Measurements from ENCODE around the gene ZSCAN9. TPM values are rescaled to one million over a fixed set of nuclear protein-coding genes. Genes with fewer than 3 reads are reported as not detected.

Gene ZSCAN9
- total and polyA plus RNA-seq, 11 donors, result 5.8 to 12.6 (median 7.9) TPM

DNA sequence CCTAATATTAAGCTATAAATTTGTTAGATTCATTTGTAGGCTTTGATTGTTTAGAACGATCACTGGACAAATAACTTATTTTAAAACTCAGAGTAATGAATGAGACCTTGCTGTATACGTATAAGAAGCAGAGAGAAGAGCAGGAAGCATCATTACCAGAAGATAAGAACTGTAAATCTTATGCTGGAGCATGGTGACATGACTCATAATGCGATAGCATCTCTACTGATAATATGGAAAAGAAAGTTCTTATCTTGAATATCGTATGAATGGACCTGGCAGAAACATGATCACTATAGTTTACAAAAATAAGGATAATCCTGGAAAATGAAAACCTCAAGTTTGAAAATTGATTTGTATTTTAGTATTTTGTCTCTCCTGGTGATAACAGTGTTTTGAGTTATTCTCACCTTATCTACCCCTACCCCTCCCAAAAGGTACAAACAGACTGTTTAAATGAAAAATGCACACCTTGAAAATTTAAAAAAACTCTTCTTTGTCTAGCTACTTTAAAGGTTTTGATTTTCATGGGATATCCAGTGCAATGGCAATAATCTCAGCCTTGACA is 39.8 kb downstream of the ZSCAN9 start:
- intact Hi-C loops (cut with DNase I), result loop anchor here in 5 of 10 donors (5.0 kb wide), 5 partner anchors 67 to 128 kb away; partner anchors contain the start of genes ZSCAN31 (in 3 of the 5) and ZKSCAN8 (in 1 of the 5)
- TF ChIP-seq, protein P1, sequence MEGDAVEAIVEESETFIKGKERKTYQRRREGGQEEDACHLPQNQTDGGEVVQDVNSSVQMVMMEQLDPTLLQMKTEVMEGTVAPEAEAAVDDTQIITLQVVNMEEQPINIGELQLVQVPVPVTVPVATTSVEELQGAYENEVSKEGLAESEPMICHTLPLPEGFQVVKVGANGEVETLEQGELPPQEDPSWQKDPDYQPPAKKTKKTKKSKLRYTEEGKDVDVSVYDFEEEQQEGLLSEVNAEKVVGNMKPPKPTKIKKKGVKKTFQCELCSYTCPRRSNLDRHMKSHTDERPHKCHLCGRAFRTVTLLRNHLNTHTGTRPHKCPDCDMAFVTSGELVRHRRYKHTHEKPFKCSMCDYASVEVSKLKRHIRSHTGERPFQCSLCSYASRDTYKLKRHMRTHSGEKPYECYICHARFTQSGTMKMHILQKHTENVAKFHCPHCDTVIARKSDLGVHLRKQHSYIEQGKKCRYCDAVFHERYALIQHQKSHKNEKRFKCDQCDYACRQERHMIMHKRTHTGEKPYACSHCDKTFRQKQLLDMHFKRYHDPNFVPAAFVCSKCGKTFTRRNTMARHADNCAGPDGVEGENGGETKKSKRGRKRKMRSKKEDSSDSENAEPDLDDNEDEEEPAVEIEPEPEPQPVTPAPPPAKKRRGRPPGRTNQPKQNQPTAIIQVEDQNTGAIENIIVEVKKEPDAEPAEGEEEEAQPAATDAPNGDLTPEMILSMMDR (IDR thresholded peaks at IDR 0.05), result no peak
- TF ChIP-seq POLR2A (IDR thresholded peaks at IDR 0.05), result no peak
- H3K4me1 ChIP-seq, result peaks cover 0 to 34% (median 12%) of the 10 kb centered on the region in 12 donors

DNA sequence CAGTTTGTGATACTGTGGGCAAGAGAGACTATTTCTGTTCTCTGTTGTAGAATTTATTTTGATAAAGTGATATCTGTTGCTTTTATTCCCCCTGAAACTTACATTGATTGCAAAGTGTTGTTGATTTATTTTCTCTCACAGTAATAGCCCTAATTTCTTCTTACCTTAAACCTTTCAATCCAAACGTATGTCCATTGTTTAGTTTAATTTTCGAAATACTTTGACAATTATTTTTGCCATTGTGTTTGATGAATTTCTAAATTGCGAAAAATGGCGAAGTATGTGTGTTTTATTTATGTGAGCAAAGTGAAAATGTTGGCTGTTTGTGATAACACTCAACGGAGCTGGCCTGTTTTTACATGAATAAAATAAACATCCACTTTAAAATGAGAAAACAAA is 41.5 kb downstream of the ZSCAN9 start:
- Histone ChIP-seq H3K9me3 (no peaks in the 10 kb centered on the region), H3K27me3 (no peaks in the 10 kb centered on the region), H3K4me1 (peaks cover 0 to 35% (median 12%) of the 10 kb centered on the region in 12 donors), H3K4me3 (peak overlapping the region; percentile 29 to 88 (median 76)), H3K36me3 (peaks cover 0 to 6% (median 0%) of the 10 kb centered on the region in 9 donors), H3K27ac (peak overlapping the region; percentile 45 to 93 (median 87))
- 11 to 23% (median 15%) methylated on average over 5 of the region's 5 CpGs for WGBS, 4 donors
- no peak for TF ChIP-seq POLR2A (IDR thresholded peaks at IDR 0.05)
- TF ChIP-seq, protein P1 (IDR thresholded peaks at IDR 0.05), result no peak
- no peak for DNase-seq
- intact Hi-C loops (cut with DNase I), result loop anchor here in 5 of 10 donors (5.0 kb wide), 5 partner anchors 66 to 129 kb away; partner anchors contain the start of genes ZSCAN31 (in 3 of the 5) and ZKSCAN8 (in 1 of the 5)
- no peak for ATAC-seq

More for the DNA sequence above, 39.8 kb downstream of the ZSCAN9 start:
- ATAC-seq (no peak), DNase-seq (no peak)
- H3K4me3 ChIP-seq, result no peak overlapping the region
- 59 to 65% (median 63%) methylated on average over 4 of the region's 4 CpGs for WGBS, 4 donors
- no peak overlapping the region for H3K27ac ChIP-seq
- H3K36me3 ChIP-seq, result no peaks in the 10 kb centered on the region
- no peaks in the 10 kb centered on the region for H3K27me3 ChIP-seq
- H3K9me3 ChIP-seq, result peaks cover 0 to 16% (median 5%) of the 10 kb centered on the region in 12 donors

DNA sequence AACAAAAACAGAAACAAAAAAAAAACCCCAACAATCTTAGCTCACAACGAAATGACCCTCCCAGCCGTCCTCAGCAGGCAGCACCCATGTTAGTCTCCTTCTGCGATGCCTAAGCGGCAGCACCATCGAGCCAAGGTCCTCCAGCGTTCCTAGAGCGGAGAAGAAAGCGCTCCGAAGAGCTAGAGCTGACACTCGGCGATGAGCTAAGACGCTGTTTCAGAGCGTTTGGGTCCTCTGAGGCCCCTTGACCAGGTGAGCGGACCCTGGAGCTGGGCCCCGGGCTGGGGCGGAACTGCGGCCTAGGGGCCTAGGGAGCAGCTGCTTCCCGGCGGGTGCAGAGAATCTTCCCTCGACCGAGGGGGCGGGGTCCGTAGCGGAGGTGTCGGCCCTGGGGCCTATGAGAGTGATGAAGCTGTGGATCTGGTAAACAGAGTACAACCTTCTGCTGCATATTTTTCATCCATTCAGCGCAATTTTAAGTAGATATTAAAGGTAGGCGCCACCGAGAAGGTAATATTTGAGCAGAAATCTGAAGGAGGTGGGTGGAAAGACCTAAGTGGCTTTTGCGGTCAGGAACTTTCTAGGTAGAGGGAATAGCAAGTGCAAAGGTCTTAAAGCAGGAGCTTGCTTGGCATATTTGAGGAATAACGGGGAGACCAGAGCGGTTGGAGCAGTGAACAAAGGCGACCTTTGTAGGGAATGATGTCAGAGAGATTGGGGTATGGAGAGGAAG is 42.1 kb downstream of the ZSCAN9 start, which contains the start of gene ZSCAN26:
ZSCAN26 (plus strand) TSS at position 182 of the 733 bp plus-strand sequence. CDS start 4,777 bp downstream, outside the sequence.
- H3K9me3 ChIP-seq, result no peaks in the 10 kb centered on the region
- no peaks in the 10 kb centered on the region for H3K27me3 ChIP-seq
- ATAC-seq (peak; percentile 92 to 99 (median 98)), DNase-seq (peak; percentile 79 to 88 (median 87))
- peaks cover 0 to 12% (median 4%) of the 10 kb centered on the region in 9 donors for H3K36me3 ChIP-seq
- H3K4me3 ChIP-seq, result peak within 1 kb of the TSS; percentile 29 to 88 (median 76)
- intact Hi-C loops (cut with DNase I), result loop anchor here in 5 of 10 donors (5.0 kb wide), 5 partner anchors 65 to 130 kb away; partner anchors contain the start of genes ZSCAN31 (in 3 of the 5) and ZKSCAN8 (in 1 of the 5)
- peak within 1 kb of the TSS; percentile 45 to 93 (median 87) for H3K27ac ChIP-seq
- peak in 1 of 2 donors; percentile 53 for TF ChIP-seq POLR2A (IDR thresholded peaks at IDR 0.05)
- TF ChIP-seq, protein P1 (IDR thresholded peaks at IDR 0.05), result peak in 1 of 12 donors; percentile 14
- peaks cover 0 to 35% (median 12%) of the 10 kb centered on the region in 12 donors for H3K4me1 ChIP-seq
- WGBS, 4 donors, result 0 to 1% (median 1%) methylated on average over 30 to 32 of the region's 32 CpGs
